ENCODE data around the gene CITED1.

Gene CITED1

DNA sequence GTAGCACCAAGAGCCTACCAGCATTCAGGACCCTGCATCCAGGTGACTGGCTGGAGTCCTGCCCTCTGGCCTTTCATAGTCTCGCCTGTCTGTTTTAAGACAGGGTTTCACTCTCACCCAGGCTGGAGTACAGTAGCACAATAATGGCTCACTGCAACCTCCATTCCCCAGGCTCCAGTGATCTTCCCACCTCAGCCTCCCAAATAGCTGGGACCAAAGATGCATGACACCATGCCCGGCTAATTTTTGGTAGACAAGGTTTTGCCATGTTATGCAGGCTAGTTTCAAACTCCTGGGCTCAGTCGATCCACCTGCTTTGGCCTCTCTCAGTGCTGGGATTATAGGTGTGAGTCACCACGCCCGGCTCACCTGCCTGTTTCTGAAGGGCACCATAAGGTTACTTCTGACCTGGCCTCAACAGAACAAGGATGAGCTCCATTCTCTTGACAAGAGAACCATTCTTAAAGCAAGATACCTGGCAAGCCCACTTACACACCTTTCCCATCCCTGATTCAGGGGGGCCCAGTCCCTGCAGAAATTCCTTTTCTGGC, 35.3 kb downstream of the CITED1 start:
- DNase-seq (ENCODE audit: low read depth, low spot score): no peak

DNA sequence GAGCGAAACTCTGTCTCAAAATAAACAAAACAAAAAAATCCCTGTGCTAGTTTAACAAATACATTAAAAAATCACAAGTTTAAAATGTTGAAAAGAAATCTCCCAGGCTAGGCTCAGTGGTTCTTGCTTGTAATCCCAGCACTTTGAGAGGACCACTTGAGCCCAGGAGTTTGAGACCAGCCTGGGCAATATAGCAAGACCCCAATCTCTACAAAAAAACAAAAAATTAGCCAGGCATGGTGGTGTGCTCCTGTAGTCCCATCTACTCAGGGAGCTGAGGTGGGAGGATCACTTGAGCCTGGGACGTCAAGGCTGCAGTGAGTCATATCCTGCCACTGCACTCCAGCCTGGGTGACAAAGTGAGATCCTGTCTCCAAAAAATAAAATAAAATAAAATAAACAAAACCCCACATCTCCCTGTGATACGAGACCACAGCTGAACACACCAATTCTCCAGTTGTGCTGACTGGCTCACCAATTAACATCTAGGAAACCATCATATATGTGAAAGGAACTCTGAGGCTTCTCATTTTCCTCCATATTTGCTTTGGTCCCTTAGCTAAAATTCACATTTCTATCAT, 36.0 kb downstream of the CITED1 start:
- DNase-seq (ENCODE audit: low read depth, low spot score): no peak

DNA sequence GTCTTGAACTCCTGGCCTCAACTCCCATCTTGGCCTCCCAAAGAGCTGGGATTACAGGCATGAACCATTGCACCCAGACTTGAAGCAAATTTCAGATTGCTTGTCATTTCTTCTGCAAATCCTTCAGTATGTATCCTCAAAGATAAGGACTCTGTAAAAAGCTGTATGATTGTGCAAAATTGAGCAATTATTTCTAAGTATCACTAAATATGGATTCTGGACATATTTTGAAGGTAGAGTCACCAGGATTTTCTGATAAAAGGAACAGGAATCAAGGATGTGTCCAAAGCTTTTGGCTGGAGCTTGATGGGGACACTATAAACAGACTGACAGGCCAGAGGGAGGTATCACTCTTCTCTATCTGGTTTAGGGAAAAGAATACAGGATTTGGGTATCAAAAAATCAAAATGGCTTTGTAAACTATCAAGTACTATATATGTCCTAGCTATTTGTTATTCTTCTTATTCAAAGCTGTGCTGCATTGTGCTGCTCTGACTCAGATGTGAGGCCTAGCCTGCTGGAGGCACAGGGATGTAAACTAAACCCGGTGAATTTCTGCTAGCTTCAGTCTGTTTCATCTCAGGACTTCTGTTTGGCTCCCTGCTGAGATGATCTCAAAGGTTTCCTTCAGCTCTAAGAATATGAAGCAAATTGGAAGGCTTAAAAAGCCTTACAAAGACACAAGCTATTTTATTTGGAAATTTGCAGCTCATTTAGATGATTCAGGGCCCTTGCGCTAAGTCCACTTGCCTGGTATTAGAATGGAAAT, 36.9 kb downstream of the CITED1 start:
- no peak for DNase-seq (ENCODE audit: low read depth, low spot score)

DNA sequence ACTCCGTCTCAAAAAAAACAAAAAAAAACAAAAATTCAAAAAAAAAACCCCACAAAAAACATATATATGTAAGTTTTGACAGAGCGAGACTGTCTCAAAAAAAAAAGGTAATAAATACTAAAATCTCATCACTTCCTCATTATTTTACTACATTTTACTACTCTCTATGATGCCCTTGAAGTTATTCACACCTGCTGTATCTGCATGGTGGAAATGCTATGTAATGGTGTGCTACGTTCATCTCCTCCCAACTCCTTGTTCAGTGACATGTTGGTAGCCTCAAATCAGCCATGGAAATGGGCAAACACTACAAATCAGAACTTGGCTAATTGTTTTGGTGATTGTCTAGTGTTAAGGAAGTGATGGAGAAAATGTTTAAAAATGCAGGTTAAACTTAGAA, 40.5 kb downstream of the CITED1 start:
- DNase-seq (ENCODE audit: low read depth, low spot score): no peak

DNA sequence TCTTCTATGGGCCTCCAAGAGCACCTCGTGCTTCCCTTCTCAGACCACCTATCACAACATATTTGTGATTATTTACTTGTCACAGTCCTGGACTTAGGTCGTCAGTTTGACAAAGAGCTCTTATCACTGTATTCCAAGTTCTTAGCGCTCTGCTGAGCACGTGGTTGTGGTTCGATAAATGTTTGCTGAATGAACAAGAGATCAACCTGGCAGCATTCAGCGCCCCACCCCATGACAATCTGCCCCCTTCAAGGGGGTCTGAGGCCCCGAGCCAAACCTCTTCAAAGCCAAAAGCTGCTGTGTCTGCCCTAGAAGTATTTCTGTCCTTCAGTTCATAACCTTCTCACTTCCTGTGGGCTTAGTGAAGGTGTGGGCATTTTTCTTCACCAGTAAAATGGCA, 43.6 kb downstream of the CITED1 start:
- DNase-seq (ENCODE audit: low read depth, low spot score): no peak

DNA sequence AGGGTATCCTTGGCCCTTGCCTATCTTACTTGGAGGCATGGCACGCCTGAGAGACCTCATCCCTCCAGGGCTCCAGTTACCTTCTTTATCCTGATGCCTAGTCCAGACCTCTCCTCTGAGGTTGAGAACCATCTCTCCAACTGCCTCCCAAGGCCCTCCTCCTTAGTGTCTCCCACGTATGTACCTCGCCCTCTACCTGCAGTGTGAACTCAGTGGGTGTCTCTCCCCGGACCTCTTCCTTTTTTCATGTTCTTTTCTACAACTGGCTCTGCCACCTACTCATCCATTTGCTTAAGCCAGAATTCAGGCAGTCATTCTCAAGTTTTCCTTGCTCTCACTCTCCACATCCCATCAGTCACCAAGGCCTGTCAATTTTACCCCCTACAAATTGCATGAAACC, 45.3 kb downstream of the CITED1 start:
- no peak for DNase-seq (ENCODE audit: low read depth, low spot score)

DNA sequence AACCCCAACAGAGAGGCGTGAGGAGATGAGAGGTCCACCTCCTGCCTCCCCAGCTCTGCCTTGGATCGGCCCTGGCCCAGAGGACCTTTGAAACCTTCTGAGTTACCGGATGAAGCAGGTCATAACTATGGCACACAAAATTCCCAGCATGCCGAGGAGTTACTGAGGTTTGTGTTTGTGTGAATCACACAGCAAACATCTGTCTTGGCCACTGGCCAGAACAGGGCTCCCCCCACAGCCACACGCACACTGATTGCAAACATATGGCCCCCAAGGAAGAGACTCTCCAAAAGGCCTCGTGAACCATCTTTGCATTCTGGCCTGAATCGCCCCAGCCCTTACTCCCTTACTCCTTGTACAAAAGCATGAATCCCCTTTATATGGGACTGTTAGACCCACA, 47.5 kb downstream of the CITED1 start:
- no peak for DNase-seq (ENCODE audit: low read depth, low spot score)

DNA sequence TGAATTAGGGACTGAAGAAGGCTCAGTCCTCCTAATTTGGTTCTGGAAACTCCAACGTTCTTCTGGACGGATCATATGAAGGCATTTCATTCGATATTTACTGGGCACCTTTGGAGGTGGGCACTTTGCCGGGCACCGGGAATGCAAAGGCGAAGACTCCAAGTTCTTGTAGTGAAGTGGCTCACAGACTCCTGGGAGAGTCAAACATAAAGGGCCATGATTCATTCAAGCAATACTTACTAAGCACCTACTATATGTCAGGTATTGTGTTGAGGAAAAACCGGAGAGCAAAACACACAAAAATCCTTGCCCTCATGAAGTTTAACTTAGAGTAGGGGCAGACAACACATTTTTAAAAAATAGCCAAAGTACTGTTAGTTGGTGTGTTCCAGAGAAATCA, 49.9 kb downstream of the CITED1 start:
- no peak for DNase-seq (ENCODE audit: low read depth, low spot score)

DNA sequence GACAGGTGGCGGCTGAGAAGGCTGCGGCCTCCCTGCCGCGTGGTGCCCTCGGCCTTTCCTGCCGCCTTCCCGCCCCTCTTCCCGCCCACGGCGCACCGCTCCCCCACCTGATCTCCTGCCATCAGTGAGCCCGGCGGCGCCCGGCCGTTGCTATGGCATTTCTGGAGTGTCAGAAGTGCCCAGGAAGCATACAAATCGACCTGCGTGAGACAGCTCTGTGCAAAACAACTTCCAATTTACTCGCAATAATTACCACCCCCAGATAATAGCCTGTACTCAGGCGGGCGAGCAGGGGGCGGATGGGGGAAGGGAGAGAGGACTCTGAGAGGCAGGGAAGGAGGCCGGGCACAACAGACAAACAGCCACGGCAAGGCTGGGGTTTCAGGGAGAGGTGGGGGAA, 50.3 kb downstream of the CITED1 start:
- no peak for DNase-seq (ENCODE audit: low read depth, low spot score)

DNA sequence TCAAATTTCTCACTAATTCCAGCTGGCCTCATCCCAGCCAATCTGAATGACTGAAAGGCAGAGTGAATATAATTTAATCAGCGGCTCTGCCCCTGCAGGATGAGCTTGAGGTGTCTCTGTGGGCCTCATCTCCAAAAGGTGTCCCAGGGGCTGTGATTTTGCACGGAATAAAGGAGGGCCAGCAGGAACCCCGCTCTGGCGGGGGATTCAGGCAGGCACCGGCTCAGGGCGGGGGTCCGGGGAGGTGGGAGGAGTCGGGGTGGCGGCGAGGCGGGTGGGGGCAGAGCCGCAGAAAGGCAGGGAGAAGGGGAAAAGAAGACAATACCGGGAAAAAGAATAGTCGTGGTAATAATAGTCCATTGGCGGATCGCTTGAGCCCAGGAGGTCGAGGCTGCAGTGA, 50.9 kb downstream of the CITED1 start:
- no peak for DNase-seq (ENCODE audit: low read depth, low spot score)

DNA sequence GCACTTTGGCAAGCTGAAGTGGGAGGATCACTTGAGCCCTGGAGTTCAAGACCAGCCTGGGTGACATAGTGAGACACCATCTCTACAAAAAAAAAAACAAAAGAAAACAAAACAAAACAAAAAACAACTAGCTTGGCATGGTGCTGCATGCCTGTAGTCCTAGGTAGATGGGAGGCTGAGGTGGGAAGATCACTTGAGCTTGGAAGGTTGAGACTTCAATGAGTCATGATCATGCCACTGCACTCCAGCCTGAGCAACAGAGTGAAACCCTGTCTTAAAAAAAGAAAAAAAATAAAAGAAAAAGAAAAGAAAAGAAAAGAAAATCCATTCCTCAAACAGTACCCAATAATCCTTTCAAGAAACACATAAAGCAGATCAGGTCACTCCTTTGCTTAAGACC, 52.0 kb downstream of the CITED1 start:
- DNase-seq (ENCODE audit: low read depth, low spot score): no peak
